ENCODE results near the gene PPIE.

Gene PPIE

GRCh38 chr1:39720094-39720999 is 18.3 kb upstream of the PPIE start:
- peak; percentile 47 for DNase-seq (ENCODE audit: low spot score)

DNA sequence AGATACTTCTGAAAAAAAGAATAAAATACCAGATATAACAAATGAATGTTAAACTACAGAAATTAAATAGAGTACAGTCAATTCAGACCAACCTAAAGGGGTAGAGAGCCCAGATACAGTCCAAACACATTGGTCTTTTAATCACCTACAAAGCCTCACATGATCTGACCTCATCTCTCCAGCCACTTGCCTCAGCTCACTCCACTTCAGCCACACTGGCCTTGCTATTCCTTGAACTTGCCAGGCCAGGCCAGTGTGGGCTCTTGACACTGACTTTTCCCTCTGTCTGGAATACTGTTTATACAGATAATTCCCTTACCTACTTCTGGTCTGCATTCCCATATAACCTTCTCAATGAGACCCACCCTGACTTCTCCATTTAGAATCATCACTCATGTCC is 17.0 kb upstream of the PPIE start:
- DNase-seq (ENCODE audit: low spot score): no peak

DNA sequence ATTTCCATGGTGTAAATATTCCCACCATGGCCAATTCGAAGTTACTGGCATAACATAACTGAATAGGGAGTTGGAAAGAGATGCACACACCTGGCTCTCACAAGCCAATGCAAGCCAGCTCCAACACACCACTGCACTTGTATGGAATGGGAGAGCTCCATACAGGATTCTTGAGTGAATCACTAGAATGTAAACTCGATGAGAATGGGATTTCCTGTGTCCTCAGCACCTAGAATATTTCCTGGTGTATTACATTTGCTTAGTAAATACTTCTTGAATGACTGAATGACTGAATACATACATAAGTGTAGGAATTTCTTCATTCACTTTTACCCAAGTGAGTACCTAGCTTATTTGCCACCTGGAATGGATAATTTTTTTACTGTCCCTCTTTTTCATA is 16.2 kb upstream of the PPIE start:
- DNase-seq (ENCODE audit: low spot score): no peak

DNA sequence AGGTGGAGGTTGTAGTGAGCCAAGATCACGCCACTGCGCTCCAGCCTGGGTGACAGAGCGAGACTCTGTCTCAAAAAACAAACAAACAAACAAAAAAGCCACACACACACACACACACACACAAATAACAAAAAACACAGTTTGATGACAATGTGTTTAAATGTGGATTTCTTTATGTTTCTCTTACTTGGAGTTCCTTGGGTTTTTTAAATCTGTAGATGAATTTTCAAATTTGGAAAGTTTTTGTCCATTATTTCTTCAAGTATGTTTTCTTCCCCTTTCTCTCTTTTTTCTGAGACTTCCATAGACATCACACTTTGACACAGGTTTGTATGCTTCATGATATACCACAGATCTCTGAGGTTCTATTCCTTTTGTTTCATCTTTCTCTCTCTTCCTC is 12.1 kb upstream of the PPIE start:
- no peak for DNase-seq (ENCODE audit: low spot score)

DNA sequence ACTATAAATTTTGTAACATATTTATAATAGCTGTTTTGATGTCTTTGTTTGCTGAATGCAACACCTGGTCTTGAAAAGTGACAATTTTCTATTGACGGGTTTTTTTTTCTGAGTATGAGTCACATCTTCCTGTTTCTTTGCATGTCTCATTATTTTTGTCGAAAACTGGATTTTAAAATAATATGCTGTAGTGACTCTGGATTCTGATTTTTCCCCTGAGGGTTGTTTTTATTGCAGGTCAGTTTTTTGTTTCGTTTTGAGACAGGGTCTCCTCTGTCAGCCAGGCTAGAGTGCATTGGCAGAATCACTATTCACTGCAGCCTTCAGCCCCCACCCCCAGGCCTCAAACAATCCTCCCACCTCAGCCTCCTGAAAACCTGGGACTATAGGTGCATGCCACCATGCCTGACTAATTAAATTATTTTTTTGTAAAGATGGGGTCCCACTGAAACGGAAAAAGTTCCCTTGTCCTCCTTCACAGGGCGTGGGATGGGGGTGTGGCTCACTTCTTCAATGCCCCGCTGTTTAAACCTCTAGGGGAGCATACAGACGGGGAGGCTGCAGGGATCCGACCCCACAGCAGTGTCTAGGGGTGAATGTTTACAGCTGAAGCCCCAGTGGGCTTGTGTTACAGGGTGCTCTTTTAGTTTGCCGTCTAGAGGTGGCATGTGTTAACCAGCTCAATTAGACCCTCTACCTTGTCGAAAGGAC is 11.3 kb upstream of the PPIE start:
- DNase-seq (ENCODE audit: low spot score): no peak

DNA sequence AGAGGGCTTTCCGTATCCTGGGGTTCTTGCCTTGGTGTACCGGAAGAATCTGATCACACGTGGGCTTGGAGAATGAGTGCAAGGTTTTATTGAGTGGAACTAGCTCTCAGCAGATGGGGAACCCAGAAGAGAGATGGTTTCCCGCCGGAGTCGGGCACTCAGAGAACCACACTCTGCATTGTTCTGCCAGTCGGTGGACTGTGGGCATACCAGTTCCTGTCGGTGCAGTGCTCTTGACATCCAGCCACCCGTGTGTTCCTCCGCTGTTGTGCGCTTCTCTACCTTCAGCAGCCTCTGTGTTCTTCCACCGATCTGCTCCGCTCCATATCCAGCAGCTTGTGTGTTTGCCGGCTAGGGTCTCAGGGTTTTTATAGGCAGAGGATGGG is 10.8 kb upstream of the PPIE start:
- DNase-seq (ENCODE audit: low spot score): no peak

DNA sequence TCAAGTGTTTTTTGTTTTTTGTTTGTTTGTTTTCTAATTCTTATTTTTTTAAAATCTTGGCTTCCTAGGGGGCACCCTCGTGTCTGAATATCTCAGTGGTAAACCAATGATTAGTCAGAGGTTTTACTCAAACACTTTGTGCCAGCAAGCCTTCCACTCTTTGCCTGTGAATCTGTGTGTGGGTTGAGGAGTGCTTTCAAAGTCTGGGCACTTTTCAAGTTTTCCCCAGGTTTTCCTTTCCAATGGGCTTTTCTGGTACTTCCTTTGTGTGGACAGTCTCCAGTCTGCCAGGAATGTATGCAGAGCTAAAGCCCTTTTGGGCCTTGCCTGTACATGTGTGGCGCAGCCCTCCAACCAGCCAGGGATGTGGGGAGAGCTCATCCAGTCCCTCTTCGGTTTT is 9.7 kb upstream of the PPIE start:
- DNase-seq (ENCODE audit: low spot score): no peak

- no peak for DNase-seq (ENCODE audit: low spot score)
Measured at GRCh38 chr1:39729842-39730241, 8.8 kb upstream of the PPIE start.

GRCh38 chr1:39732730-39733129 is 6.0 kb upstream of the PPIE start:
- DNase-seq (ENCODE audit: low spot score): no peak

GRCh38 chr1:39733161-39733560 is 5.5 kb upstream of the PPIE start:
- DNase-seq (ENCODE audit: low spot score): no peak

GRCh38 chr1:39735731-39736130 is 3.0 kb upstream of the PPIE start:
- no peak for DNase-seq (ENCODE audit: low spot score)

- DNase-seq (ENCODE audit: low spot score): no peak
Measured at GRCh38 chr1:39737546-39738169, 1.0 kb upstream of the PPIE start.

DNA sequence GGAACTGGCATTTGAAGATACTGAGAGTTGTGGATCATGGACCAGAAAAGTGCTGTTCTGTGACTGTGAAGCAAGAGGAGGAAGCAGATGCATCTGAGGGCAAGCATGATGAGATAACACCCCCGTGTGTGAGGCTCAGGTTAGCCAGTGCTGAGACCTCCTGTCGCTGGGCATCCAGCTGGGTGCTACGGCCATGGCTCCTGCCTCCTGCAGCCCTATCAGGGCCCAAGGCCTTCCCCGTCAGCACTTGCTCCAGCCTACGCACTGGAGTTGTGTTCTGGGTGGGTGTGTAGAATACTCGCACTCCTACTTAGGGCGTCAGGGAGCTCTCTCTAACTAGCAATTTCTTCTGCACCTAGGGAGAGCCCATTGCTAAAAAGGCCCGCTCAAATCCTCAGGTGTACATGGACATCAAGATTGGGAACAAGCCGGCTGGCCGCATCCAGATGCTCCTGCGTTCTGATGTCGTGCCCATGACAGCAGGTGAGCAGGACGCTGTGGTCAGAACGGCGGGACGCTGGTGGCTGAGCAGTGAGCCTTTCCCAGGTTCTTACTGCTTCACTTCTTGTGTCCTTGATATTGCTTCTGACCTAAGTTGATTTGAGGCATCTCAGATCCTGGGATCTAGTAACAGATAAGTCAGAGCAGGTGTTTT is 6.5 kb downstream of the PPIE start:
- DNase-seq (ENCODE audit: low spot score): no peak

- no peak for DNase-seq (ENCODE audit: low spot score)
Measured at GRCh38 chr1:39751595-39751994, 12.9 kb downstream of the PPIE start.

- no peak for DNase-seq (ENCODE audit: low spot score)
Measured at GRCh38 chr1:39752703-39753102, 14.0 kb downstream of the PPIE start.

DNA sequence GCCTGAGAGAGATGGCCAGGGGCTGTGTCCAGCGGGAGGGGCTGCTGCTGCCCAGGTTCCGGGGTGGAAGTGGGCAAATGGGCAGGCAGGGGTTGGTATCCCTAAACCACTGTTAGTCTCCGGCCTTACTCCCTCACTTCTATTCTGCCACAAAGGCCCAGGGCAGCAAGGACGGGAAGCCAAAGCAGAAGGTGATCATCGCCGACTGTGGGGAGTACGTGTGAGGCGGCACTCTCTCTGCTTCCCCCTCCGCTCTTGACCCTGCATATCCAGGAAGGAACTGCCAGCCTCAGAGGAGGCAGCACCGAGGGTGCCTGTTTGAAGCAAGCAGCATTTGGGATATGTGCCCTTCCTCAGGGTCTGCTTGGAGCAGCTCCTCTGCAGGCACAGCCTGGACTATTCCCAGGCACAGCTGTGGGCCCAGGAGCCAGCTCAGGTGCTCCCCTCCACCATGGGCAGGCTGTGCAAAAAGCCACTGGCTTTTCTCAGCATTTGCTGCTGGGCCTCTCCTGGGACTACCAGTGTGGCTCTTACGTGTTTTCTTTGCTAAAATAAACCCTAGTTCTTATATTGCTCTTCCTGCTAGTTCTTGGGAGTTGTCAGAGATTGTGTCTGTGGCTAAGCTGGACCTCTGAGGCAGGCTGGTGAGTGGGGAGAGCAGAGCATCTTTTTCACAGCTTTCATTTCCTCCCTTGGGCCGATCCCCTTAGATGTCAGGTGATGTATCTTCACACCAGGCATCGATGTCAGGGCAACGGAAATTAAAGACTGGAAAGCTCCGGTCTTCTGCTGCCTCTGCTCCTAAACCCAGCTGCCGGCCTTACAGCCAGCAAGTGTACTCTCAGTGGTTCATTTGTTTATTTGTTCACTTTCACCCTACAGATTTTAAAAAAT is 14.7 kb downstream of the PPIE start:
- DNase-seq (ENCODE audit: low spot score): no peak

- no peak for DNase-seq (ENCODE audit: low spot score)
Measured at GRCh38 chr1:39754026-39754570, 15.4 kb downstream of the PPIE start.

DNA sequence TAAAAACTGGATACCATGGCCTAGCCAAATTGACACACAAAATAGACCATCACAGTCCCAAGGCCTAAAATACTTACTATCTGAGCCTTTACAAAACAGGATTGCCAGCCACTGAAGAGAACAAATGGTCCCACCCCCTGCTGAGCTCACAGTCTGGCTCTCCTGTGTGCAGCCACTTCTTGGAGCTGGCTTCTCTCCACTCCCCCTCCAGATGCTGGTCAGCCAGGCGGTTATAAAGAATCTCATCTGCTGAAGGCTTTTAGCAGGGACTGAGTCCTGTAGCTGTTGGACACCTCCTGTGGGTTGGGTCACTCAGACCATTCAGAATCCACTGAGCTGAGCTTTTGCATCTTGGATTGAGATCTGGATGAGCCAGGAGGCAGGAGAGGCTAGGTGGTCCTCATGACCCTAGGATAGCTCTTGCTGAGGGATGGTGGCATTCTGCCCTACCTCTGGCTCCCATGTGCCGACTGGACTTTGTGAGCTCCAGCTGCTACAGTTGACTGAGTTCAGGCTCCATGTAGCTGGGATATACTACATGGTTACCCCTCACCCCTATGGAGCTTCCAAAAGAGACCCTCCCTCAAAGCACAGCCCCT is 16.3 kb downstream of the PPIE start:
- DNase-seq (ENCODE audit: low spot score): no peak

GRCh38 chr1:39755965-39756659 is 17.4 kb downstream of the PPIE start:
- no peak for DNase-seq (ENCODE audit: low spot score)

DNA sequence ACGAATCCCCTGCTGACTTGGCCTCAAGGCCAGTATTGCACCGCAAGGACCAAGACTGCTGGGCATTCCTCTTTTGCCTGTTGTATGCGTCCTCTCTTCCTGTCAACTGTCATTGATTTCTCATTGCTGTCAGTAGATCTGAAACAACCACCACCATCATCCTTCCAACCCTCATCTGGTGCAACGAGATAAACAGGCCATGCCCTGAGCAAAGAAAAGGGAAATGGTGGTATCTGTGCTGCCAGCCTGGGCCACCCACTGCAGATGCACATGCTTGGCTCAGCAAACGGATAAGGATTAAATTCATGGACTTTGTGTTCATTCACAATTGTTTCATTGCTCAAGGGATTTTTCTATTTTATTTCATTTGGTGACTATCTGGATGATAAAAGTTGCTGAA is 18.8 kb downstream of the PPIE start:
- no peak for DNase-seq (ENCODE audit: low spot score)
